Amniotic stem cell (primary cell): ENCODE results near the gene NTM.
A peak's percentile ranks its signal among the peaks of the same experiment; 100 is the strongest.
"Not testable (repeated sequence)": the region's sequence is repeated elsewhere in the genome, so short reads cannot be mapped to it uniquely, and the experiment has no call there.

Source experiments
- DNase-seq: peaks from one replicate; lab custom pipeline; 2025; lab: John Stamatoyannopoulos, UW

Gene NTM

DNA sequence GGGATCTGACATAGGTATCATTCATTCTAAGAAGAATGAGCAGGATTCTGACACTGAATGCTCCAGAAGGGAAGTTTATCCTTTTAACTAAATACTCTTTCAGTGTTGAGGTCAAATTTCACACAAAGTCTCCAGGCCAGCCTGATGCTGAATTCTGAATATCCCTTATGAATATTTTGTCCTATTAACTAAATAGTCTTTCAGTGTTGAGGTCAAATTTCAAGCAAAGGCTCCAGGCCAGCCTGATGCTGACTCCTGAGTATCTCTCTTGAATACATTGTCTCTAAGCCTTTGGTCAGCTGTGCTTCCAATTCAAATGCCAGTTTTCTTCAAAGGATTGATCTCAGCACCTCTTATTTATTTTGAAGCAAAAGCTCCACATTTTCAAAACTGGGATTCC, 676.8 kb downstream of the NTM start:
- DNase-seq, result no peak

DNA sequence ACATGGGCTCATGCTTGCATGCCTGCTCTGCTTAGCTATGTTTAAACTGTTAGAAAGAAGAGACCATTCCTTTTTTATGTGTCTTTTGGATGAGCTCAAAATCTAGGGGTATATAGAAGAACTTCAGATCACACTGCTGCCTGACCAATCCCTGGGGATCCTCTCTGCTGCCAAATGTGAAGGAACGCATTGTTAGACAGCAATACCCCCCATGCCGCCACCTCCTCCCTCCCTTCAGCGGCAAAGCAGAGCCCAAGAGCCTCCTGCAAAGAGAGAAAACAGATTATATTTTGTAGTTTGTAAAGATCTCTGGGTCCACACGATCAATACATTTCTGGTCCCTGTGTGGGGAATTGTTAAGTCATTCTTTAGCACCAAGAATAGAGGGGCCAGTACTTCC, 677.6 kb downstream of the NTM start:
- DNase-seq, result no peak

DNA sequence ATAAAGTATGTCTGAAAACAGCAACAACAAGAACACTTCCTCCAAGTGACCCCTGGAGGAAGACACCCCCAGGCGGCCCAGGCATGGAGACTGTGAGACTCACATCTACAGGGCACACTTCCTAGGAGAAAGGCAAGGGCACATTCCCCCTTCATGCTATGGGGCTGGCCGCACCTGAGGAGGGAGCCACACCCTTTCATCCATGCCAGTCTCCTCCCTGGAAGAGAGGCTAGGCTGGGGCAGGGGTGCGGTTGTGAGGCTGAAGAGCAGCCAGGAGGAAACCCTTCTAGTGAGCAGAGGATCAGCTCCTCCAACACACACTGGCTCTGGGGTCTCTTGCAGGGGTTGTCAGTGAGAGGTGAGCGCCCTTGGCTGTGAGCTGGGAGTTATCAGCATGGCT, 678.8 kb downstream of the NTM start:
- no peak for DNase-seq

DNA sequence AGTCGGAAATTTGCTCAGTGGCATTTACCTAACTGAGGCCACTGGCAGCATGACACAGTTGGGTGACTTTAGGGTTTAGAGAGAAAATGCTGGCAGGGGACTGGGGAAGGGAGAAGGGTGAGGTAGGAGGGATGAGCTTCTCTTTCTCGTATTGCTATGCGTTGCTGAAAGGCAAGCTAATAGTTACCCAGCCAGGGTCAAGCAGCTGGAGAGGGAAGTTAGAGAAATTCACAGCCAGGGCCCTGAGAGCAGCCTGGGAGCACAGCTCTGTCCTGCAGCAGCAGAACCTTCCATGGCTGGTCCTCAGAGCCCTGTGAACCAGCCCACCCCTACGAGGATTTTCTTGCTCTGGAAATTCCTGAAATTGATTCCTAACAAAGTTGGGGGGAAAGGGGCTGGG, 679.6 kb downstream of the NTM start:
- no peak for DNase-seq

DNA sequence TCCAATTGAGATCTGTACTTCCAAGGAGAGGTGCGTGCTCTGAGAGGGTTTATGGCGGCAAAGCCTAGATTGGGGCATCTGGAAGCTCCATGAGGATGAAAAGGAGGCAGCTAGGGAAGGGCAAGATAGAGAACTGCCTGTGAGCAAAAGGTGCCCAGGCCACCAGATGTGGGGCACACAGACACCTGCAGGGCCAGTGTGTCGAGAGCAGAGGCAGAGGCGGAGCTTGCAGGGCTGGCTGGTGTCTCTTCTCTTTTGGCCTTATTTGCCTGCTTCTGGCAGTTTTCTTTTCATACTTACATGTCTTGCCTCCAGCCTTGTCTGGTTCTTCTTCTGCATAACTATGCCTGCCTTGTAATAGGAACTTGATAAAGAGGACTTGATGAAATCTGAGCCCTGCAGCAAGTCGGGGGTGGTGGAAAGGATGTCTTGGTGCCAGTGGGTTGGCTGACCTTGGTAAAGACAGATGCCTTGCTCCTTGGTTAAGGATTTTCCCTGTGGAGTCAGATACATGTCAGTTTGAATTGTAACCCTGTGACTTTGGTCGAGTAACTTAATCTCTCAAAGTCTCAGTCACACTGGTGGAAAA, 680.3 kb downstream of the NTM start:
- DNase-seq, result no peak

DNA sequence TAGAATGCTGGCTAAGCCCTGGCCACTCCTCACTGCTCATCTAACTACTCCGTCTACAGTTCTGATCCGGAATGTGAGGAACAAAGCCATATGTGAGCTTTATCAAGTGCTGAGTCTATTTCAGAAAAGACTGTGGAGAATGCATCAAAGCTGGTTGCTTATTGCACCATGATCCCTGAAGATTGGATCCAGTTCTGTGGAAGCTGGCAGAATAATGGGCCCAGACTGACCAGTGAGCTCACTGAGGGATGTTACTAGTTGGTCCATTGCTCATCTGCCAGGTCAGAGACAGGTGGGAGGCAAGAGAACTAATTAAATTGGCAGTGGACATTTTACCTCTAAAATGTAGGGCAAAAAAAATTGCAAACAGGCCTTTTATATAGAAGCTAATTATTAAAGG, 681.3 kb downstream of the NTM start:
- no peak for DNase-seq

DNA sequence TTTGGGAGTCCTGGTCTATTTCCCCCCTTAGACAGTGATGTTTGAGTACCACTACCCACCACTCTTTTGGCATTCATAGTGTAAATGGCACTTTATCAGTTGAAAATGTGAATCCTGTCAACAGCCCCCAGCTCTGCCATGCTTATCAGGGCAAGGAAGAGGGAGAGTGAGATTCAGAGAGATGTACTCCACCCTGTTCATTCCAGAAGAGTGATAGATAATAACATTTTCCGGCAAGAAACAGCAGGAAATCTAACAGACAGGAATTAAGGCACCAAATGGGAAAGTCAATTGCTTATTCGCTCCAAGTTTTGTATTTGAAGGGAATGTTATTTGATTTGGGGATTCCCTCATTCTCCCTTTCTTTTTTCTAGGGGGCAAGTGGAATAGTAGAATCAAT, 681.9 kb downstream of the NTM start:
- no peak for DNase-seq

DNA sequence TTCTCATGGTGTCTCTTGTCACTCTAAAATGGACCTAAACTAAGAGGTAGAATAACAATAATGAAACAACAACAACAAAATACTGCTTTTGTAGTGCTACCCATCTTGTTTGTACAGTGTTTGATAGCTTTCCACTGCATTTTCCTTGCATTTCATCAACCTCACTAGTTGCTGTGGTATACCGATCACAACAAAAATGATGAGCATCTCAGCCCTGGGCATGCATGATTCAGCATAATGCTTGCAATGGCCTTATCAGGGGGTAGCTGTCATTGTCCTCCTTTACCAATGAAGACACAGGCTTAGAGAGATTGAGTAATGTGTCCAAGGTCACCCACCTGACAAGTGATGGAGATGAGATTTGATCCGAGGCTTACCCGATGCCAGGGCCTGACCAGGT, 682.5 kb downstream of the NTM start:
- no peak for DNase-seq

DNA sequence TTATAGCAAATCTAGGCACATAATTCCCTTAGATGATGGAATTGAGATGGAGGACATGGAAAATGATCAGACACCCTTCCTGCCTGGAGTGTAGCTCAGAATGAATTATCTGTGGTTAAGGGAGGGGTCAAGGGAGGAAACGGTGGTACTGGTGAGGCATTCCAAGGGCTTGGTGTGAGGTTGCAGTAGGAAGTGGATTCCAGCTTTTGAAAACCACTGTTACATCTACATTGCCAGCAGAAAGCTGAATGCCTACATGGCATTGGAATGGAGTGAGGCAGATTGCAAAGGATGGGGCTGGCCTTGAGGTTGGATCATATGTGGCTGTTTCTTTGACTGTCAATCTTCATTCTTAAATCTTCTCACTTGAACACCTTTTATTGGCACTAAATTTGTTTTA, 684.4 kb downstream of the NTM start:
- peak; percentile 51 for DNase-seq

DNA sequence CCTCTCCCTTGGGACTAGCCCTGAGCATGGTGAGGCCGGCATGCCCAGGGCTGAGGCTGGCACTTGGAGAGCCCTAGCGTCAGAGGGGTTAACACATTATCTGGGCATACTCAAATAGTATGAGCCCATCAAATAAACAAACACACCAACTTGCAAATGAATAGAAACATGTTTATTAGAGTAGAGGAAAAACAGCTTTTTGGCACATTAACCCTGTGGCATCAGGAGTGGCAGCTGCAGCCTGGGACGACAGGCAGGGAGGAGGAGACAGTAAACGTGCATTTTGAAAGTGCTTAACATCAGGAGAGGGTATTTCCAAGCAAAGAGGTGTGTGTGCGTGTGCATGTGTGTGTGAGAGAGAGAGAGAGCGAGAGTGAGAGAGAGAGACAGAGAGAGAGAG, 684.9 kb downstream of the NTM start:
- no peak for DNase-seq

DNA sequence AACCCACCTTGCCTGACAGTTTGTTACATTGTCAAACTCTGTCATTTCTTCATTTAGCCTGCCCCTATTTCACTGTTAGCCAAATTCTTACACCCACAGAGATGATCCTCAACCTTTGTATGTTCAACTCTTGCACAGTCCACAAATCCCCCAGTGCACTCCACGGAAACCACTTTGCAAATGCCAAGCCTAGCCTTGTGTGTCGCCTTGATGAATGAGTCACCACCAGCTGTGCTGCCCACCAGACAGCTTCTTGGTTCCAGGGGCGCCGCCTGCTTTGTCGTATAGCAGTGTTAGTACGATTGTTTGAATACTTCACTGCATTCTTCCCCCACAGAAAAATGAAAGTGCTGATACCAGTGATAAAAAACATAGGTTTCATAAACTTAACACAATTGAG, 686.3 kb downstream of the NTM start:
- DNase-seq, result peak; percentile 24

DNA sequence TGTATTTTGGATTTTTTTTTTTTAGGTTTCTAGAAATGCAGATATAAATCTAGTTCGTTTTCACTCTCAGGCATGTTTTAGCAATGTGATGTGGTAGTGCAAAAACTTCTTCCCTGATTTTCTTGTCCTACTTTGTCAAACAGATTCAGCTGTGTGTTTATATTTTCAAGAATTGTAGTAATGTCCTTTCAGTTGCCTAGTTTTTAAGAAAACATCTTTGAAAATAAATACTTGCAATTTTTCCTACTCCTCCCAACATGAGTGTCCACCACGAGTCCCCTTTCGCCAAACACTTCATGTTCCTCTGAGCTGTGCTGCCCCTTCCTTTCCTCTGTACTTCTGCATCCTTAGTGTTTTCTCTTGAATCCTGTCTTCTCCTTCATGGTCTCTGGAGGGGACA, 686.9 kb downstream of the NTM start:
- DNase-seq, result no peak

DNA sequence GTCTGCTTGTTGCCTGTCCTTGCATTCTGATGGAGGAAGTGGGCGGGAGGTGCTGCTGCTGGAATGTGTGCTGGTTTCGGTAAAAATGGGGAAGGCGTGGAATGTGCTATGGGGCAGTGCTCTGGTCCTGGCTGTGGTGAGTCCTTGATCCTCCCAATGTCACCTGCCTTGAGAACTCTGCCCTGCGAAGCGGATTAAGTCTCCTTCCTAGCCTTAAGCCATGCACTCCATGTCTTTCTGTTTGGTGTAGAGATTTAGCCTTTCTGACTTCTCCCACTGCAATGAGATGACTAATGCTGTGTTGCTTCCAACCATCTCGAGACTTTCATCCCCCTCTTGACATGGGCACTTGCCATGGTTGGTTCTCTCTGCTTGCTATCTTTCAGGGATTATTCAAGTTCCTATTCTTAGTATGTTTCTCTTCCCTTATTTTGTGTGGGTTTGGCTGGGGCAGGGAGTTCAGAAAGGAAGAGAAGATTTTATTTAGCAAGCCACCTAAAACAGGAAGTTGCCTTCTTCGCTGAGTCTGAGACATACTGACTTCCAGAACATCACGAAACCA, 687.9 kb downstream of the NTM start:
- no peak for DNase-seq

DNA sequence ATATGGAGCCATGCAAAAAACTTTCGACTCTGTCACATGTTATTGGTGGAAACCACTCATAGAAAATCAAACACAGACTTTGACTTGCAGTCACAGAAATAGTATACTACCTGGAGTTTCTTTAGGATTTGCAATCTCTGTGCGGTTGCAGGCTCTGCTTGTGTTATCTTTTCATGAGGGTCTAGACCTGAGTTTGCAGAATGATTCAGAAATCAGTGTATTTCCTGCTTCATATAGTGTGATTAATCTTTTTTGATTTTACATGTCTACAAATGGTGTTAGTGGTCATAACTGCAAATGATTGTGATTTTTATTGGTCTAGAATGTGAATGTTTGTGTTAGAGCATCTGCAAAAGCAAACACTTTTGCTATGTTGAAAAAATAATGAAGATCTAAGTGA, 690.2 kb downstream of the NTM start:
- DNase-seq, result no peak

DNA sequence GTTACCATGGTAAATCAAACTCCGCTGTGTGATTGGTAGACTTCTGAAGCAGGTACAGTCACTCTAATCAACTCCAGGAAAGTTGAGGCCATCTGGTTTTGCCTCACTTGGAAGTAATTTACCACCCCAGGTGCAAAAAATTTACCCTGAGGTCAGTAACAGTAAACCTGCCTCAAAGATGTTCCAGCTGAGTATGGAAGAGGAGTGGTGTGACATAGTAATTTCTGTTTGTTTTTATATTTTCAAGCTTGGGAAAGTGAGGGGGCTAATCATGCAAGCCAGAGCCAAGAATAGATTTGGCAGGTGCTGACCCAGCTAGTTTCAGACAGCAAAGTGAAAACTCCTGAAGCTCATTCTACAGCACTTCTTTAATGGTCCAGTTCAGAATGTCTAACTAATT, 691.6 kb downstream of the NTM start:
- no peak for DNase-seq

DNA sequence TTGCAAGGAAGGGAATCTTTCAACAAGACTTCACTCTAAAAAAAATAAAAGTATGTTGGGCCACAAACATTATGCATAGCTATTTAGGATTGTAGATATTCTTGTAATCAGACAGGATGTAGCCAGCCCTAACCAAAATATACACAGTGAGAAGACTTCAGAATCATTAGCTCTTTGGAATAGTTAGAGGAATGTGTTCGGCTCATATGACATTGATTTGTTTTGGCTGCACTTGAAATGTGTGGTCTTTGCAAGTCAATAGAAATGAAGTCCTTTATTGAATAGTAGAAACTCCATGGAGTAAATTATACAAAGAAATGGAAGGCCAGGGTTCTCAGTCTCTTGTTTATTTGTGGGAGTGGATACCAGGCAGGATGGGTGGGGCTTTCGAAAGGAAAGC, 692.1 kb downstream of the NTM start:
- no peak for DNase-seq

DNA sequence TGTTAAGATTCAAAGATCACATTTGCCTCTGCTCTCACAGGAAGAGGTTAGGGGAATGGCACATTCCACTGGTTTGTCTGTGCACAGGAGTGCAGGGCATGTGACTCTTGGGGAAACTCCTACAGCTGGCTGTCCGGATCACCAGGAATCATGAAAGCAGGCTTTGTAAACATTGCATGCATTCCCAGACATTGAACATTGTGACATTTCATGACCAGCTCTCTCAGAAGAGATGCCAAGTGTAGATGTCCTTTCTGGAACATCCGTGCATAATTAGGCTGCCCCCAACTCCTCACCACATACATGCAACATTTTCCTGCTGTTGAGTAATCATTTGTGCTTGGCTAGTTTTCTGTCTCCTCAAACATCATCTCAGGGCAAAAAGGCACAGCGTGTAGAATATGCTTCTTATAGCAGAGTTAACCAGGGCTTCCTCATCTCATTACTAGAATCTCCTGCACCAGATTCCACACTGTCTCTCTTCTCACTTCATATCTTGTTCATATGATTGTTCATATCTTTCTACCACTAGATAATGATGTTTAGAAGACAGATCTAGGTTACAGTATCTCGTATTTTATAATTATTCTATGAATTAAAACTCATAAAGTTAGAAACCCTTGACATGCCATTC, 694.7 kb downstream of the NTM start:
- peak; percentile 94 for DNase-seq

DNA sequence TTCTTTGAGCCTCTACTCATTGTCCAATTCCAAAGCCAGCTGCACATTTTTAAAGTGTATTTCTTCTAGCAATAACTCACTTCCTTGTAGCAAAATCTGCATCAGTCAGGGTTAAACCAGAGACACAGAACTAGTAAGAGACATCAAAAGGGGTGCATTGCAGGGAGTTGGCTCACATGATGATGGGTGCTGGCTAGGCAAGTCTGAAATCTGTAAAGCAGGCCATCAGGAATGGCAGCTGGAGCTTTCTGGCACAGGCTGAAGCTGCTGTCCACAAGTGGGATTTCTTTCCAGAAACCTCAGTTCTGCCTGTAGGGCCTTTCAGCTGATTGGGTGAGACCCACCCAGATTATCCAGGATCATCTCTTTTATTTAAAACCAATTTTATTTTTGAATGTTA, 698.1 kb downstream of the NTM start:
- DNase-seq, result no peak

DNA sequence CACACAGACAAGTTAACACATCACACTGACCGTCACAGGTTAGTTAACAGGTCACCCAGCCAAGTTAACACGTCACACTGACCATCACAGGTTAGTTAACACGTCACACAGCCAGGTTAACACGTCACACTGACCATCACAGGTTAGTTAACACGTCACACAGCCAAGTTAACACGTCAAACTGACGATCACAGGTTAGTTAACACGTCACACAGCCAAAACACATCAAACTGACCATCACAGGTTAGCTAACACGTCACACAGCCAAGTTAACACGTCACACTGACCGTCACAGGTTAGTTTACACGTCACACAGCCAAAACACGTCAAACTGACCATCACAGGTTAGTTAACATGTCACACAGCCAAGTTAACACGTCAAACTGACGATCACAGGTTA, 699.2 kb downstream of the NTM start:
- DNase-seq, result not testable (repeated sequence)

DNA sequence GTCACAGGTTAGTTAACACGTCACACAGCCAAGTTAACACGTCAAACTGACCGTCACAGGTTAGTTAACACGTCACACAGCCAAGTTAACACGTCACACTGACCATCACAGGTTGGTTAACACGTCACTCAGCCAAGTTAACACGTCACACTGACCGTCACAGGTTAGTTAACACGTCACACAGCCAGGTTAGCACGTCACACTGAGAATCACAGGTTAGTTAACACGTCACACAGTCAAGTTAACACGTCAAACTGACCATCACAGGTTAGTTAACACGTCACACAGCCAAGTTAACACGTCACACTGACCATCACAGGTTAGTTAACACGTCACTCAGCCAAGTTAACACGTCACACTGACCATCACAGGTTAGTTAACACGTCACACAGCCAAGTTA, 700.5 kb downstream of the NTM start:
- DNase-seq, result not testable (repeated sequence)

DNA sequence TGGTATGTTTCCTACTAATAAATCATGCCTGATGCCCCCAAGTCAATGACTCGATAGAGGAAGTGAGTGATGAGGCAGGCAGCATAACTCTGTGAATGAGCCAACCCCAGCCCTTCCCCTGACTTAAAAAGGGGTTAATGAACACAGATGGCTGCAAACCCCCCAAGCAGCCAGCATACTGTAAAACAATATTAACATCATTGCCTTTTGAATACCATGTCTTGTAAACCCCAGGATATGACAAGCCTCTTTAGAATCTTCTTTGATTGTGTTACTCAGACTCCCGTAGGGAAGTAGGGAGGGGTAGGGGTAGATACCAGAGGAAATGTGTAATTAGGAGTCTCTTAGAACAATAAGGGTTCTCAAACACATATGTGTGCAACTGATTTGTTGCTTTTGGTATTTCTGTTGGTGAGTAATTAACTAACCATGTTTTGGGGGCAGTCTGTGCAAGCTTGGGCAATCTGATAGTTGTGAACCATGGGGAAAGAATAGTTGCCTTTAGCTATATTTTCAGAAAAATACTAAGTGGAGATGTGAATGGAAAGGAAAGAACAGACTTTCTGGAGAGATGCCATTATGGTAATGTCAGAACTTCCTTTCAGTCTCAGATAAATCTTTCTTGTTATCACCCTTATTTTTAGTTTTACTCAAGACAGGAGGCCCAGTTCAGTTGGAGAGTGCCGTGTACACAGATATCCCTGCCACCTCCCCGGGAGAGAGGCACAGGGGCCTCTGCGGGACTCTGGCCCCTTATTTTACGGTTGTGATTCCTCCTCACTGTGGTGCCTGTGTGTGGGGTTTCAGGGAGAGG, 701.8 kb downstream of the NTM start:
- peak; percentile 80 for DNase-seq

DNA sequence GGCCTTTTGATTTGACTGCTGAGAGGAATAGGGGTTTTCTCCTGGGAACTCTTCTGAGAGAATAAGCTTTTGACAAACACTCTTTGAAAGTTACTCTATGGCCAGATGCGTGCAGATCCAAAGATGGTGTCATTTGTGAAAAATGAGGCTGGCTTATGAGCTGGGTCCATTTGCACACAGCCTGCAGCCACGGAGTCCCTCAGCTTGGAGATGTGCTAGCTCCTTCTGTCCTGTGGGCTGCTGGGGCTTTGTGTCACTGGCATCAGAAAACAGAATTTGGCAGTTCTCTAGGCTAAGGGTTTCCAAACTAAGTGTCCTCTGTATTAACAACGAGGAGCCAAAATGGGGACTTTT, 702.4 kb downstream of the NTM start:
- no peak for DNase-seq

DNA sequence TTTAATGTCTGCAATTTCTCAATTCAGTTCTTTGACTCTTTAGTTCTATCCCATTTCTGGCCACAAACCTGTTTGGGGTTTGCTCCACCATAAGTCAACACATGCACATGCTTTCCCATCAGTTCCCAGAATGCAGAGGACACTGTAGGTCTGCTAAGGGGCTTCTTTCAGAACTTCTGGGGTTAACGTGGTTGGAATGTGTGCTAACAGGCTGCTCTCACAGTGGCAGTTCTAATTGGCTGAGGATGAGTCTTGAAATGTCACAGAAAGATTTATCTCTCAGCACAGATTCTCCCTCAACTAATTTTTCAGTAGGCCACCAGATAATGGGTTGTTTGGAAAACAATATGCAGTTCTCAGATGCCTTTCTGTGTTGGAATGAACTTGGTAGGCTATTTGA, 703.4 kb downstream of the NTM start:
- DNase-seq, result no peak
